ENCODE data around the gene CDKL5.

Gene CDKL5

GRCh38 chrX:18698737-18699650 lies 273.6 kb downstream of the CDKL5 start:
- DNase-seq (ENCODE audit: low read depth) = no peak

GRCh38 chrX:18701621-18702361 lies 276.4 kb downstream of the CDKL5 start:
- DNase-seq (ENCODE audit: low read depth) = no peak

GRCh38 chrX:18702362-18703195 lies 277.2 kb downstream of the CDKL5 start:
- DNase-seq (ENCODE audit: low read depth) = no peak
